Neural cell (in vitro differentiated cells): Measurements from ENCODE around the gene CCNK. TPM values are rescaled to one million over a fixed set of nuclear protein-coding genes. Genes with fewer than 3 reads are reported as not detected.

Source experiments
- polyA plus RNA-seq: library from polyadenylated mRNA; depleted of rRNA; stranded (reverse); fragments of >200 nt; gene quantifications from 2 replicates; pipeline ENCODE4 v1.2.3, GENCODE V29; 2014
- small RNA-seq, 3 experiments: library from RNA; depleted of rRNA; stranded (forward); fragments of <200 nt; gene quantifications; one replicate each; pipeline ENCODE3, GENCODE V24; 2012

CCNK gene
- polyA plus RNA-seq, 1 donor from 2014 or later, result 11.2 TPM

Small RNA genes within 50 kb of the gene (small RNA-seq; reads per million reads assigned to genes)
- 0.08 to 0.10 (median 0.10) reads per million in 3 experiments for gene RNU6-91P

Other genes with a start within 250 kb of the CCNK start
- 98.9 and 104 TPM in 2 replicates for gene BCL11B, start 209.2 kb upstream of the CCNK start, polyA plus RNA-seq
- gene SETD3, start 550 bp upstream of the CCNK start, polyA plus RNA-seq, result 44.0 and 49.6 TPM in 2 replicates
- gene CCDC85C, start 122.8 kb downstream of the CCNK start, polyA plus RNA-seq, result 24.8 and 25.5 TPM in 2 replicates
- gene HHIPL1, start 163.7 kb downstream of the CCNK start, polyA plus RNA-seq, result 0.04 and 0.47 TPM in 2 replicates
- 5.4 and 15.1 TPM in 2 replicates for gene CYP46A1, start 202.9 kb downstream of the CCNK start, polyA plus RNA-seq